HEK293 (cell line): Measurements from ENCODE around the gene MRPS18B.

Experiments
- ATF2 ChIP-seq: fragments of 450-650 bp; formaldehyde crosslinking; IDR thresholded peaks from 2 replicates; pipeline ENCODE4 v1.5.1; 2016; ENCODE audit warnings: missing biosample characterization, missing genetic modification characterization, low read depth
- ELK4 ChIP-seq: IDR thresholded peaks from 2 replicates; pipeline ENCODE4 v1.6.1; 2011; ENCODE audit warnings: mild to moderate bottlenecking, low read depth, low read length, borderline replicate concordance
- KLF1 ChIP-seq: fragments of 450-650 bp; formaldehyde crosslinking; IDR thresholded peaks from 2 replicates; pipeline ENCODE4 v1.5.1; 2016; ENCODE audit warnings: missing biosample characterization, missing genetic modification characterization
- TCF7L2 ChIP-seq: IDR thresholded peaks from 2 replicates; pipeline ENCODE4 v1.6.1; 2011; ENCODE audit warnings: low read depth, mild to moderate bottlenecking, inconsistent platforms, low read length, moderate library complexity, borderline replicate concordance
- YY1 ChIP-seq: fragments of 450-650 bp; formaldehyde crosslinking; IDR thresholded peaks from 2 replicates; pipeline ENCODE4 v1.5.1; 2018; ENCODE audit warnings: missing biosample characterization, missing genetic modification characterization
- ZBTB11 ChIP-seq: fragments of 450-650 bp; formaldehyde crosslinking; conservative IDR thresholded peaks from 2 replicates; pipeline ENCODE4 v1.5.1; 2016; ENCODE audit warnings: low read depth, missing biosample characterization, missing genetic modification characterization
- ZBTB49 ChIP-seq: fragments of 450-650 bp; formaldehyde crosslinking; IDR thresholded peaks from 2 replicates; pipeline ENCODE4 v1.5.1; 2016; ENCODE audit warnings: missing biosample characterization, missing genetic modification characterization, low read depth
- ZNF10 ChIP-seq: fragments of 450-650 bp; formaldehyde crosslinking; IDR thresholded peaks from 2 replicates; pipeline ENCODE4 v1.5.1; 2017; ENCODE audit warnings: missing biosample characterization, missing genetic modification characterization
- ZNF223 ChIP-seq: fragments of 450-650 bp; formaldehyde crosslinking; IDR thresholded peaks from 2 replicates; pipeline ENCODE4 v1.5.1; 2016; ENCODE audit warnings: missing biosample characterization, missing genetic modification characterization
- ZNF266 ChIP-seq: fragments of 450-650 bp; formaldehyde crosslinking; IDR thresholded peaks from 2 replicates; pipeline ENCODE4 v1.5.1; 2016; ENCODE audit warnings: missing biosample characterization, missing genetic modification characterization, low read depth
- ZNF768 ChIP-seq: fragments of 450-650 bp; formaldehyde crosslinking; IDR thresholded peaks from 2 replicates; pipeline ENCODE4 v1.5.1; 2018; ENCODE audit warnings: missing biosample characterization, mild to moderate bottlenecking, missing genetic modification characterization
- ZNF837 ChIP-seq: fragments of 450-650 bp; formaldehyde crosslinking; IDR thresholded peaks from 2 replicates; pipeline ENCODE4 v1.5.1; 2016; ENCODE audit warnings: missing biosample characterization, missing genetic modification characterization
- TF ChIP-seq, protein P1 (sequence below): fragments of 450-650 bp; formaldehyde crosslinking; IDR thresholded peaks from 2 replicates; pipeline ENCODE4 v1.5.1; 2016; ENCODE audit warnings: missing biosample characterization, missing genetic modification characterization

DNA sequence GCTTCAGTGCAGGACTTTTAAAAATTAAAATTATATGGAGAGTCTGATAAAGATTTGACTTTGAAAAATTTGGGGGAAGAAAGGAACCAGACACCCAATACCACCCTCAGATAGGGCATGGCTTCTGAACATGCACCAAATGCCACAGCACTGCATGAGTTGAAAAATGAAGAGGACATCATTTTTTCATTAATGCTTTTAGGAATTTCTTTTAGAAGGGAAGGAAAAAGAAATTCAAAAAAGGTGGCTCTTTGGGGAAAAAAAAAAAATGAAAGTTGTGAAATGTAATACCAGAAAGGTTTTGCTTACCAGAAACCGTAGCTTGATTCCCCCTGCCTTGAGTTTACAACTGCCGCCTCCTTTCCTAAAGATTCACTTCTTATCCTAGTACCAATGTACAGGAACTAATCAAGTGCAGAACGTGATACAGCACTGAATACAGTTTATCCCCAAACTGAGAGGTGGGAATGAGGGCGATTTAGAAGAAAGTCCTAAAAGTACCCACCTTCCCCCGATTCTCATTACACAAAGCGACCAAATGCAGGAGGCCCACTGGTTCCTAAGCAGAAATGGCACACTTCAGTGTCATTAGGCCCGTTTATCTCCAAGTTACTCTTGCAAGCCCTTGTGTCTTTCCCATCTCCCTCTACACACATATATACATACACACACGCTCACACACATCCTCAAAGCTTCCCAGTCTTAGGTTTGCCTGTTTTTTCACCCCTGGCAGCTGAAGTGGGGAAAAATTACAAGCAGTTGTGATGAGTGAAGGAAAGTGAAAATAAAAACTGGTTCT lies 3.4 kb upstream of the MRPS18B start:
- TF ChIP-seq ATF2 (tag by site-specific recombination) (no peak), ZNF10 (tag by site-specific recombination) (no peak), ZNF768 (tag by site-specific recombination) (no peak), ZNF266 (tag by site-specific recombination) (no peak), ZBTB49 (tag by site-specific recombination) (no peak), ELK4 (no peak), KLF1 (no peak), TCF7L2 (no peak), ZNF837 (tag by site-specific recombination) (no peak), ZBTB11 (tag by site-specific recombination) (no peak), YY1 (no peak), ZNF223 (no peak)
- TF ChIP-seq, protein P1, sequence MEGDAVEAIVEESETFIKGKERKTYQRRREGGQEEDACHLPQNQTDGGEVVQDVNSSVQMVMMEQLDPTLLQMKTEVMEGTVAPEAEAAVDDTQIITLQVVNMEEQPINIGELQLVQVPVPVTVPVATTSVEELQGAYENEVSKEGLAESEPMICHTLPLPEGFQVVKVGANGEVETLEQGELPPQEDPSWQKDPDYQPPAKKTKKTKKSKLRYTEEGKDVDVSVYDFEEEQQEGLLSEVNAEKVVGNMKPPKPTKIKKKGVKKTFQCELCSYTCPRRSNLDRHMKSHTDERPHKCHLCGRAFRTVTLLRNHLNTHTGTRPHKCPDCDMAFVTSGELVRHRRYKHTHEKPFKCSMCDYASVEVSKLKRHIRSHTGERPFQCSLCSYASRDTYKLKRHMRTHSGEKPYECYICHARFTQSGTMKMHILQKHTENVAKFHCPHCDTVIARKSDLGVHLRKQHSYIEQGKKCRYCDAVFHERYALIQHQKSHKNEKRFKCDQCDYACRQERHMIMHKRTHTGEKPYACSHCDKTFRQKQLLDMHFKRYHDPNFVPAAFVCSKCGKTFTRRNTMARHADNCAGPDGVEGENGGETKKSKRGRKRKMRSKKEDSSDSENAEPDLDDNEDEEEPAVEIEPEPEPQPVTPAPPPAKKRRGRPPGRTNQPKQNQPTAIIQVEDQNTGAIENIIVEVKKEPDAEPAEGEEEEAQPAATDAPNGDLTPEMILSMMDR (tag by site-specific recombination), result no peak
